Stomach (tissue), 9 donors: ENCODE data around the gene RASL12. TPM values are rescaled to one million over a fixed set of nuclear protein-coding genes. Genes with fewer than 3 reads are reported as not detected.

Experiments used
- DNase-seq, 2 donors: peaks; one replicate each; pipeline versions ENCODE4 v3.0.0 to v3.0.0-alpha.2; 2013 to 2019
- H3K27ac ChIP-seq, 5 donors: fragments of 200-600 bp in 4 of 5; sonication (generic) in 4 of 5; one replicate each; pipeline ENCODE4 v1.5.1; 2013 to 2019; ENCODE audit warnings: mild to moderate bottlenecking in 1 of 5, moderate library complexity in 1 of 5
- H3K27me3 ChIP-seq, 3 donors: fragments of 200-600 bp; sonication (generic); one replicate each; pipeline ENCODE4 v1.5.1; 2017 to 2019; ENCODE audit warnings: mixed run types in 1 of 3
- H3K36me3 ChIP-seq, 4 donors: fragments of 200-600 bp; sonication (generic); 1 replicate in 3 of 4; 2 replicates in 1 of 4; pipeline ENCODE4 v1.5.1; 2016 to 2019
- H3K4me1 ChIP-seq, 4 donors: fragments of 200-600 bp; sonication (generic); one replicate each; pipeline ENCODE4 v1.5.1; 2016 to 2019
- H3K4me3 ChIP-seq, 4 donors: fragments of 200-600 bp; sonication (generic) in 3 of 4; one replicate each; pipeline ENCODE4 v1.5.1; 2016 to 2019; ENCODE audit warnings: mild to moderate bottlenecking in 1 of 4
- H3K9me3 ChIP-seq, 4 donors: fragments of 200-600 bp; sonication (generic); one replicate each; pipeline ENCODE4 v1.5.1; 2016 to 2019
- CTCF ChIP-seq, 7 experiments: fragments of 450-650 bp in 4 of 7; fragments of 200-600 bp in 3 of 7; sonication (generic) in 3 of 7; IDR thresholded peaks; one replicate each; pipeline ENCODE4 v1.5.1; 2016 to 2019; ENCODE audit warnings: antibody characterized with exemption in 7 of 7, control low read depth in 2 of 7, mild to moderate bottlenecking in 1 of 7
- EP300 ChIP-seq: sonication (generic); formaldehyde crosslinking; IDR thresholded peaks from one replicate; pipeline ENCODE4 v1.6.1; 2017; ENCODE audit warnings: antibody characterized with exemption
- POLR2A ChIP-seq, 4 donors: fragments of 450-650 bp; IDR thresholded peaks; one replicate each; pipeline ENCODE4 v1.6.1; 2016; ENCODE audit warnings: antibody characterized with exemption in 4 of 4, control low read depth in 2 of 4, mild to moderate bottlenecking in 1 of 4, moderate library complexity in 1 of 4
- POLR2AphosphoS5 ChIP-seq, 3 donors: sonication (generic); formaldehyde crosslinking; IDR thresholded peaks; one replicate each; pipeline ENCODE4 v1.6.1; 2016; ENCODE audit warnings: antibody characterized with exemption in 3 of 3
- WGBS, 5 donors: extraction: QIAGEN DNeasy Blood & Tissue Kit in 3 of 5; methylation state at CpG; one replicate each; pipeline versions ENCODE4 v1.1.5 to v1.1.7; 2013 to 2018; 5-methylcytosine and 5-hydroxymethylcytosine counted together
- intact Hi-C: fragments of 100-400 bp; cut with DNase I; formaldehyde crosslinking; loops from one replicate; pipeline ENCODE4 v1.15.1; 2023; ENCODE audit warnings: low total_unique reads
- polyA plus RNA-seq, 3 donors: library from polyadenylated mRNA; stranded (reverse); fragments of 200-250 nt; gene quantifications; one replicate each; pipeline ENCODE4 v1.2.3, GENCODE V29; 2013
- total RNA-seq, 5 donors: library from RNA; depleted of rRNA; stranded (reverse); fragments of >200 nt; gene quantifications; one replicate each; pipeline versions ENCODE4 v1.1.0 to v1.2.3, GENCODE V29; 2014 to 2016
- donor health status: healthy with polysubstance abuse.
- donor health status: Bipolar disorder and iron deficiency.
- donor health status: healthy.

The RASL12 gene
- total and polyA plus RNA-seq, 8 donors: 0.58 to 27.7 (median 10.9) TPM

- Histone ChIP-seq H3K27me3 (peaks cover 0 to 30% (median 0%) of the 10 kb centered on the region in 3 donors), H3K36me3 (no peaks in the 10 kb centered on the region), H3K4me1 (peaks cover 11 to 66% (median 28%) of the 10 kb centered on the region in 4 donors), H3K9me3 (no peaks in the 10 kb centered on the region), H3K4me3 (no peak overlapping the region), H3K27ac (peak overlapping the region in 3 of 5 donors; percentile 78 to 87 (median 80))
- WGBS, 5 donors: 64 to 69% (median 66%) methylated on average over 6 of the region's 6 CpGs
- DNase-seq: no peak
- intact Hi-C loops: loop anchor here (10.0 kb wide), 1 partner anchor 52 kb away; no protein-coding TSS in a partner anchor
- TF ChIP-seq CTCF (IDR thresholded peaks at IDR 0.05): peak in 1 of 7 experiments; percentile 4
- TF ChIP-seq POLR2A (IDR thresholded peaks at IDR 0.05): no peak
Observed at GRCh38 chr15:65086680-65087111, 18.9 kb upstream of the RASL12 start.

- Histone ChIP-seq H3K4me1 (peaks cover 11 to 66% (median 29%) of the 10 kb centered on the region in 4 donors), H3K9me3 (no peaks in the 10 kb centered on the region), H3K27me3 (peaks cover 0 to 30% (median 0%) of the 10 kb centered on the region in 3 donors), H3K27ac (peak overlapping the region in 3 of 5 donors; percentile 4 to 87 (median 80)), H3K36me3 (no peaks in the 10 kb centered on the region), H3K4me3 (no peak overlapping the region)
- intact Hi-C loops: loop anchor here (10.0 kb wide), 1 partner anchor 51 kb away; no protein-coding TSS in a partner anchor
- TF ChIP-seq CTCF (IDR thresholded peaks at IDR 0.05) (peak in 2 of 7 experiments; percentile 26 to 36), POLR2A (IDR thresholded peaks at IDR 0.05) (no peak)
- WGBS, 5 donors: 75 to 90% (median 82%) methylated on average over 6 of the region's 6 CpGs
- peak; percentile 38 to 45 for DNase-seq
Observed at GRCh38 chr15:65085990-65086679, 18.3 kb upstream of the RASL12 start.

- peaks cover 11 to 66% (median 29%) of the 10 kb centered on the region in 4 donors for H3K4me1 ChIP-seq
- H3K27ac ChIP-seq: peak overlapping the region in 1 of 5 donors; percentile 14
- H3K4me3 ChIP-seq: no peak overlapping the region
- H3K27me3 ChIP-seq: peaks cover 0 to 30% (median 0%) of the 10 kb centered on the region in 3 donors
- no peaks in the 10 kb centered on the region for H3K36me3 ChIP-seq
- H3K9me3 ChIP-seq: no peaks in the 10 kb centered on the region
- no peak for DNase-seq
- intact Hi-C loops: loop anchor here (10.0 kb wide), 1 partner anchor 50 kb away; no protein-coding TSS in a partner anchor
- 59 to 82% (median 78%) methylated on average over 8 of the region's 8 CpGs for WGBS, 5 donors
- no peak for TF ChIP-seq POLR2AphosphoS5 (IDR thresholded peaks at IDR 0.05)
- no peak for TF ChIP-seq CTCF (IDR thresholded peaks at IDR 0.05)
- TF ChIP-seq EP300: no peak
- TF ChIP-seq POLR2A (IDR thresholded peaks at IDR 0.05): no peak
Observed at GRCh38 chr15:65085207-65085753, 17.5 kb upstream of the RASL12 start.

GRCh38 chr15:65084500-65085206 is 16.9 kb upstream of the RASL12 start:
- peak overlapping the region in 1 of 5 donors; percentile 14 for H3K27ac ChIP-seq
- peaks cover 0 to 30% (median 0%) of the 10 kb centered on the region in 3 donors for H3K27me3 ChIP-seq
- no peak for TF ChIP-seq CTCF (IDR thresholded peaks at IDR 0.05)
- no peak for TF ChIP-seq EP300
- no peak for TF ChIP-seq POLR2AphosphoS5 (IDR thresholded peaks at IDR 0.05)
- no peak for TF ChIP-seq POLR2A (IDR thresholded peaks at IDR 0.05)
- no peak overlapping the region for H3K4me3 ChIP-seq
- intact Hi-C loops: loop anchor here (10.0 kb wide), 1 partner anchor 50 kb away; no protein-coding TSS in a partner anchor
- no peaks in the 10 kb centered on the region for H3K36me3 ChIP-seq
- WGBS, 5 donors: 65 to 85% (median 82%) methylated on average over 7 of the region's 7 CpGs
- H3K9me3 ChIP-seq: no peaks in the 10 kb centered on the region
- DNase-seq: no peak
- H3K4me1 ChIP-seq: peaks cover 11 to 61% (median 28%) of the 10 kb centered on the region in 4 donors
